Gastrocnemius medialis (tissue), 4 donors: ENCODE results near the gene SGPL1.

Experiments used
- POLR2A ChIP-seq, 2 donors: fragments of 450-650 bp; IDR thresholded peaks; one replicate each; pipeline ENCODE4 v1.6.1; 2017; ENCODE audit warnings: antibody characterized with exemption in 2 of 2, mild to moderate bottlenecking in 2 of 2, moderate library complexity in 2 of 2
- TF ChIP-seq, protein P1 (sequence below), 5 experiments: fragments of 450-650 bp in 3 of 5; fragments of 200-600 bp in 2 of 5; sonication (generic) in 2 of 5; IDR thresholded peaks in 4 of 5; conservative IDR thresholded peaks in 1 of 5; 1 replicate in 4 of 5; 2 replicates in 1 of 5; pipeline ENCODE4 v1.5.1; 2016 to 2019; ENCODE audit warnings: antibody characterized with exemption in 5 of 5, mild to moderate bottlenecking in 3 of 5, moderate library complexity in 3 of 5

DNA sequence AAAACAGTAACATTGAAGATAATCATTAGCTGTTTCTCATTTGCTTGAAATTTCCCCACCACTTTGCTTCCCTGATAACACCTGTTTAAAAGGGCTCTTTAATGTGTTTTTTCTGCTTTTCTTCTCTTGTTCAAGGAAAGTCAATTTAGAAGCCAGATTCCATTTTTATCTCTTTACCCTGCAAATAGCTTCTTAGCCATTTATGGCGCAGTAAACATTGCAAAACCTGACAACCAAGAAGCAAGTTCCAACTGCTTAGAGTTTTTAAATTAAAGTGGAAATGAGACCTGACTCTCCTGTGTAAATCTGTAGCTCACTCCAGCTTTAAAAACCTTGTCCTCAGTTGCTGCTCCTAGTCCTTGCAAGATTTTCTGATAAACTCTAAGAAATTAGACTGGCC lies 30.1 kb downstream of the SGPL1 start:
- TF ChIP-seq POLR2A (IDR thresholded peaks at IDR 0.05): no peak
- TF ChIP-seq, protein P1, sequence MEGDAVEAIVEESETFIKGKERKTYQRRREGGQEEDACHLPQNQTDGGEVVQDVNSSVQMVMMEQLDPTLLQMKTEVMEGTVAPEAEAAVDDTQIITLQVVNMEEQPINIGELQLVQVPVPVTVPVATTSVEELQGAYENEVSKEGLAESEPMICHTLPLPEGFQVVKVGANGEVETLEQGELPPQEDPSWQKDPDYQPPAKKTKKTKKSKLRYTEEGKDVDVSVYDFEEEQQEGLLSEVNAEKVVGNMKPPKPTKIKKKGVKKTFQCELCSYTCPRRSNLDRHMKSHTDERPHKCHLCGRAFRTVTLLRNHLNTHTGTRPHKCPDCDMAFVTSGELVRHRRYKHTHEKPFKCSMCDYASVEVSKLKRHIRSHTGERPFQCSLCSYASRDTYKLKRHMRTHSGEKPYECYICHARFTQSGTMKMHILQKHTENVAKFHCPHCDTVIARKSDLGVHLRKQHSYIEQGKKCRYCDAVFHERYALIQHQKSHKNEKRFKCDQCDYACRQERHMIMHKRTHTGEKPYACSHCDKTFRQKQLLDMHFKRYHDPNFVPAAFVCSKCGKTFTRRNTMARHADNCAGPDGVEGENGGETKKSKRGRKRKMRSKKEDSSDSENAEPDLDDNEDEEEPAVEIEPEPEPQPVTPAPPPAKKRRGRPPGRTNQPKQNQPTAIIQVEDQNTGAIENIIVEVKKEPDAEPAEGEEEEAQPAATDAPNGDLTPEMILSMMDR (IDR thresholded peaks at IDR 0.05 in 4 of 5, conservative IDR thresholded peaks at IDR 0.05 in 1 of 5): no peak
